SU-DHL-6 (cell line): Measurements from ENCODE around the gene DGKA.

Experiments
- EZH2phosphoT487 ChIP-seq: fragments of 200-600 bp; sonication (generic), shearing (Covaris generic); conservative IDR thresholded peaks from 2 replicates; pipeline ENCODE4 v1.6.1; 2018; ENCODE audit warnings: mild to moderate bottlenecking, antibody characterized with exemption, low read length, moderate library complexity, mixed read lengths
- TF ChIP-seq, protein P1 (sequence below): fragments of 200-600 bp; sonication (generic); IDR thresholded peaks from one replicate; pipeline ENCODE4 v1.5.1; 2017; ENCODE audit warnings: antibody characterized with exemption, mild to moderate bottlenecking, low read length, moderate library complexity; ENCODE audit not compliant: insufficient read depth, poor library complexity, severe bottlenecking

GRCh38 chr12:55991110-55991509, 60.1 kb downstream of the DGKA start:
- TF ChIP-seq, protein P1, sequence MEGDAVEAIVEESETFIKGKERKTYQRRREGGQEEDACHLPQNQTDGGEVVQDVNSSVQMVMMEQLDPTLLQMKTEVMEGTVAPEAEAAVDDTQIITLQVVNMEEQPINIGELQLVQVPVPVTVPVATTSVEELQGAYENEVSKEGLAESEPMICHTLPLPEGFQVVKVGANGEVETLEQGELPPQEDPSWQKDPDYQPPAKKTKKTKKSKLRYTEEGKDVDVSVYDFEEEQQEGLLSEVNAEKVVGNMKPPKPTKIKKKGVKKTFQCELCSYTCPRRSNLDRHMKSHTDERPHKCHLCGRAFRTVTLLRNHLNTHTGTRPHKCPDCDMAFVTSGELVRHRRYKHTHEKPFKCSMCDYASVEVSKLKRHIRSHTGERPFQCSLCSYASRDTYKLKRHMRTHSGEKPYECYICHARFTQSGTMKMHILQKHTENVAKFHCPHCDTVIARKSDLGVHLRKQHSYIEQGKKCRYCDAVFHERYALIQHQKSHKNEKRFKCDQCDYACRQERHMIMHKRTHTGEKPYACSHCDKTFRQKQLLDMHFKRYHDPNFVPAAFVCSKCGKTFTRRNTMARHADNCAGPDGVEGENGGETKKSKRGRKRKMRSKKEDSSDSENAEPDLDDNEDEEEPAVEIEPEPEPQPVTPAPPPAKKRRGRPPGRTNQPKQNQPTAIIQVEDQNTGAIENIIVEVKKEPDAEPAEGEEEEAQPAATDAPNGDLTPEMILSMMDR: no peak
- TF ChIP-seq EZH2phosphoT487: no peak
